Activated naive CD4-positive, alpha-beta T cell (primary cell): Measurements from ENCODE around the gene SLC26A6.

Experiments used
- DNase-seq, 4 experiments: peaks; one replicate each; lab custom pipeline; 2025; lab: John Stamatoyannopoulos, UW

SLC26A6 gene

GRCh38 chr3:48631516-48632448, 3.5 kb downstream of the SLC26A6 start:
- no peak for DNase-seq

DNA sequence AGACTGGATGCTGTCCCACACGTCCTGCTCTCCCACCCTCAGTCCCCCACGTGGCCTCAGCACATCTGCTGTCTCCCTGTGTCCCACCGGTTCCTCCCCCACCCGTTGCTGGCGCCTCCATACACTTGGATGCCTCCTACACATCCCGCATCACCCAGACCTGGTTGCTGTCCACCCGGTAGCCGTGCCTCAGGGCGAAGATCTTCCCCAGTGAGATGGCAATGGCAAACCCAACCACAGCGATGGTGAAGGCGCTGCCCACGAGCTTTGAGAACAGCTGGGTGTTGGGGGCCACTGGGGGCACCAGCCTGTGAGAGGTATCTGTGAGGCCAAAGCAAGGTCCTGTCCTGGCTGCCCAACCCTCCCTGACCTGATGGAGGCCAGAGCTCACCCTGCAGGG, 4.4 kb downstream of the SLC26A6 start:
- no peak for DNase-seq

- DNase-seq, result no peak
Measured at GRCh38 chr3:48630407-48630806, 4.9 kb downstream of the SLC26A6 start.

DNA sequence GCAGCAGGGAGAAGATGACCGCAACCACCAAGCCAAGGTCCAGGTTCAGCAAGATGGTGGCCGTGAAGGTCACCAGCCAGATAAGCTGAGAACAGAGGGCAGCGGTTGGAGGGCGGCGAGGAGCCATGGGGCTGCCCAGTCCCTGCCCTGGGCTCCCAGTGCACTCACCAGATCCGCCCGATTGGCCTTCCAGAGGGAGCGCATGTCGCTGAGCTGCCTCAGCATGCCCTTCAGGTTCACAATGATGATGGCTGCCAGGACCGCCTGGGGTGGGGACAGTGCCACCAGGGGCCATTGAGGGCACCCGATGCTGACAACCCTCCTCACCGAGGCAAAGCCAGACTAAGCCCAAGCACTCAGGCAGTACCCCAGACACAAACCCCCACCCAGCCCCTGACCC, 5.4 kb downstream of the SLC26A6 start:
- no peak for DNase-seq

DNA sequence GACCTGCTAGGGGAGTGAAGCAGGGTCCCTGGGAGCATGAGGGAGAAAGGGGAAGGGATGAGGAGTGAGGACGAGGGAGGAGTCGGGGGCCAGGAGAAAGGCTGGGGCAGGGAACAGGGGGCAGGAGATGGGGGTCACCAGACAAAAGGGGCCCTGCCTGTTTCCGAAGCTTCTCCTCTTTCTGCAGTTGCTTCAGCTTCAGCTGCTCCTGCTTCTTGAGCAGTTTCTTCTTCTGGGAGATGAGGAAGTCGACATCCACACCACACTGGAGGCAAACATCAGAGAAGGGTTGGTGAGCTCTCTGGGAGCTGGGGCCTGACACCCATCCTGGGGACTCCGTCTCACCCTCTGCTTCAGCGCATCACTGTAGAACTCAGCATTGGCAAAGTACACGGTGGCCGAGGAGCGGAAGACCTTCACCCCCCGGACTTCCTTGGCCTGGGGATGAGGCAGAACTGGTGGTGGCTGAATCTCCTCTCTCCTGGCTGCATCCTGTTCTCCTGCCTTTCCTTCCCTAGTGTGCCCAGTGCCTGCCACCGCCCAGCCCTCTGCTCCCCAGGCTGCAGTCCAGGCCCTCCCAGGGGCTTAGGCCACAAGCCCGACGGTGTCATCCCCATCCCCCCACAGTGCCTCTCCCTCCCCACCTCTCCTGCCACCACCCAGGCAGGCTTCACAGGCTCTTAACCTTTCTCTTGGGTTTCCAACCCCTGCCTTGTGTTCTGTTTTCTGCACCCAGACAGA, 6.8 kb downstream of the SLC26A6 start:
- no peak for DNase-seq

- no peak for DNase-seq
Measured at GRCh38 chr3:48625600-48625999, 9.7 kb downstream of the SLC26A6 start.

GRCh38 chr3:48624767-48625166, 10.5 kb downstream of the SLC26A6 start:
- DNase-seq, result no peak

DNA sequence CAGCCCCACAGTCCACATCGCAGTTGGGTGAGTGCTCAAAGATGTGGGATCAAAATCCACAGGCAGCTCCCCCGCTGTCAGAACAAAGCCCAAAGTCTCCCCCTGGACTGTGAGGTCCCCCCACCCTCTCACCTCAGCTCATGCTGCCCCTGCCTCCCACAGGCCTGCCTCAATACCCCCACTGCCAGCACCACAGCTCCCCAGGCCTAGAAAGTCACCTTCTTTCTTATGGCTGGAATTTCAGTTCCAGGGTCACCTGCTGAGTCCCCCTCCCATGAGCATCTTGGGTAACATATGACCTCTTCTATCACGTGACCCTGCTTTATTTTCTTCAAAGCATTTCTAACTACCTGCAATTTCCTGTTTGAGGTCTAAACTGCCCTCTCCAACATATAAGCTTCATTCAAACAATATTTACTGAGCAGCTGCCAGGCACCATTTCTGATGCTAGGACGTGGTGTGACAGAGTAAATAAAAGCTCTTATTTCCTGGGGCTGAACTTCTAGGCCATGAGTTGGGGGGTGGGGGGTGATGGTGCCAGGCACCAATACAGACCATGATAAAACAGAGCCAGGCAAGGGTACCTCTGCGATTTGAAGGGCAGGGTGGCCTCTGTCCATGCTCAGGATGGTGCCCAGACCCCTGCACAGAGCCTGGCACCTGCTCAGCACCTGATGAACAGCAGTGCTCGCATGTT, 11.3 kb downstream of the SLC26A6 start:
- DNase-seq, result no peak

DNA sequence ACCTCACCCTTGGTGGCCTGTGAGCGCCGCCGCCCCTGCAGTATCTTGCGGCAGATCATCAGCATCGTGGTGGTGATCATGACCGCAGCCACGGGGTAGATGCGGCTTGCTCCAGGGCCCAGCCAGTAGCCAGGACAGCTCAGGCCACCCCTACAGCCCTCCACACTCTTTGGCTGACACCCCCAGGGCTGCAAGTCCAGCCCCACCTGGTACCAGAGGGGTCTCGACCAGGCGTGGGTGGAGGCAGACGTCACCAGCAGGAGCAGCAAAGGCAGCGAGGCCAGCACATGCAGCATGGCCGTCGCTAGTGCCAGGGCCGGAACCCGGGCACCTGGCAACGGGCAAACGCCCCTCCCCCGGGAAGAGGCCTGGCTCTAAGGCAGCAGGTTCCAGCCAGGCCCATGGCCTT, 13.8 kb downstream of the SLC26A6 start, which contains the start of gene TMEM89:
Gene TMEM89 (minus strand): TSS at position 309 of the 409 bp plus-strand sequence. CDS start 13 bp downstream, at position 296.
- no peak for DNase-seq

GRCh38 chr3:48619541-48620524, 15.4 kb downstream of the SLC26A6 start:
- DNase-seq, result no peak

- DNase-seq, result no peak
Measured at GRCh38 chr3:48617559-48617958, 17.7 kb downstream of the SLC26A6 start.

DNA sequence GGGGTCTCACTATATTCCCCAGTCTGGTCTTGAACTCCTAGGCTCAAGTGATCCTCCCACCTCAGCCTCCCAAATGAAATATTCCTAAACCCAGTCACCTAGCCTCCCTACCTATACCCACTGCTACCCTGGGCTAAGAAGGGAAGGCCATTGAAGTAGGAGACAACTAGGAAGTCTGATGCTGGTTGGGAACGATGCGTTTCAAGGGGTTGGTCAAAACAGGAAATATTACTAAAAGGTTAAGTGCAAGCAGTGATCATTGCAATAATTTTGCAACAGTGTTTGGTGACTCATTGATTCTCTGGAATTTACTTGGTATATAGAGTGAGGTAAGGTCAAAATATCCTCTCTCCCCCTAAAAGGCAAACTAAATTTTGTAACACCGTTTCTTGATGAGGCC, 21.2 kb downstream of the SLC26A6 start:
- DNase-seq, result no peak

GRCh38 chr3:48612309-48612708, 23.0 kb downstream of the SLC26A6 start:
- no peak for DNase-seq

- DNase-seq, result peak; percentile 76 to 89 (median 80)
Measured at GRCh38 chr3:48609088-48610005, 25.9 kb downstream of the SLC26A6 start, which contains the start of gene UQCRC1. Gene UQCRC1, minus strand, starts transcription at chr3:48609646. Its CDS starts 26 bp downstream, at chr3:48609620.

GRCh38 chr3:48607519-48607918, 27.7 kb downstream of the SLC26A6 start:
- no peak for DNase-seq

GRCh38 chr3:48601622-48601994, 33.7 kb downstream of the SLC26A6 start:
- no peak for DNase-seq

DNA sequence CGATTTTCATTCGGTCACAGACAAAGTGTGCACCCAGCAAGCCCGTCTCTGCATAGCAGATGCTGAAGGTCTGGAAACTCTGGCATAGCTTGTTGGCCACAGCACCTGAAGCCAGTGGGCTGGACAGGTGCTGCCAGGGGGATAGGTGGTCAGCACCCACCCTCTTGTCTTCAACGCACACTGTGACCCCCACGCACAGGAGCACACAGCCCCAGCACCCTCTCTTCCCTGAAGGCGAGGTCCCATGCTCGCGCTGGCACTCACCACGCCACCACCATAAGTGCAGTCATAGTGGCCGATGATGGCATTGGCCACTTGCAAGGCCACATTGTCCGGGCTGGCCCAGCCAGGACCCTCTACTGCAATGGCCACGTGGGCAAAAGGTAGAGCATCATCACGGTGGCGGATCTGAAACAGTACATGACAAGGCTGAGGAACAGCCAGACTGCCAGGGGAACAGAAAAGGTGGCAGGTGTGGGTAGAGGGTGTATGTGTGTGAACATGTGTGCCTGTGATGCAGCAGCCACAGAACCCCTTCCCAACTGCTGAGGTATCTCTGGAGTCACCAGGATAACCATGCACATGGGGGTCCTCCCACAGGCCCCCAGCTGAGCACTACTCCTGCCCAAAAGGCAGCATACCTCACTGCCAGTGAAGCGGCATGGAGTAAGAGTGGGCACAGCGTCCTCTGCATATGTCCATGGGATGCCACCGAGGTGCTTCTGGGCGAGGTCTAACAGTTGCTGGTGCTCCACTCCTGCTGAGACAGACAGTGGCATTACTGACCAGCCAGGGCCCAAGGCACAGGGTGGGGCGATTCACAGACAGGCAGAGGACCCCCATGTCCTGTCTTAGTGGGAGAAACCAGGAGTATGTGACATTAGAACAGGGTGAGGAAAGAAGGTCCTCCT, 34.3 kb downstream of the SLC26A6 start:
- no peak for DNase-seq

DNA sequence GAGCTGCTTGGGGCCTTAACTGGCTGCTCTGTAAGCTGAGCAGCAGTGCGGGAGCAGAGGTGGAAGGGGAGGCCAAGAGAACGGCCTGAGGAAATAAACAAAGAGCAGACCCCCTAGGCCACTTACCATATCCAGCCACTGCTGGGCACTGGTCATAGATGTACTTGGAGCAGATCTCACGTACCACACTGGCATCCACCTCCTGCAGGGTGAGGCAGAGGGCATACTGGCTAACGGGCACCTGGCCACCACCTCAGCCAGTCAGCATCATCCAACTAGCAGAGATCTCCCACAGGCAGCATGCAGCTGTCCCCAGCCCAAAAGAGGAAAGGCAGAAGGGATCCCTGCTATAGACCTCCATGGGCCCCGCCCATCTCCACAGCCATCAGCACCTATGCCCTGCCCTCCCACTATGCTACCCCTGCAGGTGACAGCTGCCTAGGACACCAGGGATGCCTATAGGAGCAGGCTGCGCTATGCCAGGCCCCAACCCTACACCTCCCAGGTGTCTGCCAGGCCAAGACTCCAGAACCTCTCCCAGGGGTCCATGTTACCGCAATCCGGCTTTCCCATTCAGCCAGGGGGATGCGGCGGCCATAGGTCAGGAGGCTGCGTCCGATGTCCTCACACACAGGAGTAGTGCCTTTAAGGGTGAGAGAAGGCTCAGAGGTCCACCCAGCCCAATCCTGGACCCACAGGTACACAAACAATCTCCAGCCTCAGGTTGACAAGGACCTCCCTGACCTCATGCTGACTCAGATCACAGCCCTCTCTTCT, 35.6 kb downstream of the SLC26A6 start:
- DNase-seq, result no peak
